ENCODE results near the gene NUDCD3. TPM values are rescaled to one million over a fixed set of nuclear protein-coding genes. Genes with fewer than 3 reads are reported as not detected.

Gene NUDCD3
- total RNA-seq, 1 experiment from 2014 or later: 94.6 TPM

- ChIA-PET RAD21 (ENCODE audit: low non-redundant PET in 1 of 2, low total read pairs in 2 of 2, uncharacterized antibody in 2 of 2, unreplicated experiment in 2 of 2) (no interaction called here), CTCF (no interaction called here), POLR2A (no interaction called here)
- ATAC-seq (no peak), DNase-seq (ENCODE audit: low read depth, low spot score) (no peak)
- TF ChIP-seq, protein P1, sequence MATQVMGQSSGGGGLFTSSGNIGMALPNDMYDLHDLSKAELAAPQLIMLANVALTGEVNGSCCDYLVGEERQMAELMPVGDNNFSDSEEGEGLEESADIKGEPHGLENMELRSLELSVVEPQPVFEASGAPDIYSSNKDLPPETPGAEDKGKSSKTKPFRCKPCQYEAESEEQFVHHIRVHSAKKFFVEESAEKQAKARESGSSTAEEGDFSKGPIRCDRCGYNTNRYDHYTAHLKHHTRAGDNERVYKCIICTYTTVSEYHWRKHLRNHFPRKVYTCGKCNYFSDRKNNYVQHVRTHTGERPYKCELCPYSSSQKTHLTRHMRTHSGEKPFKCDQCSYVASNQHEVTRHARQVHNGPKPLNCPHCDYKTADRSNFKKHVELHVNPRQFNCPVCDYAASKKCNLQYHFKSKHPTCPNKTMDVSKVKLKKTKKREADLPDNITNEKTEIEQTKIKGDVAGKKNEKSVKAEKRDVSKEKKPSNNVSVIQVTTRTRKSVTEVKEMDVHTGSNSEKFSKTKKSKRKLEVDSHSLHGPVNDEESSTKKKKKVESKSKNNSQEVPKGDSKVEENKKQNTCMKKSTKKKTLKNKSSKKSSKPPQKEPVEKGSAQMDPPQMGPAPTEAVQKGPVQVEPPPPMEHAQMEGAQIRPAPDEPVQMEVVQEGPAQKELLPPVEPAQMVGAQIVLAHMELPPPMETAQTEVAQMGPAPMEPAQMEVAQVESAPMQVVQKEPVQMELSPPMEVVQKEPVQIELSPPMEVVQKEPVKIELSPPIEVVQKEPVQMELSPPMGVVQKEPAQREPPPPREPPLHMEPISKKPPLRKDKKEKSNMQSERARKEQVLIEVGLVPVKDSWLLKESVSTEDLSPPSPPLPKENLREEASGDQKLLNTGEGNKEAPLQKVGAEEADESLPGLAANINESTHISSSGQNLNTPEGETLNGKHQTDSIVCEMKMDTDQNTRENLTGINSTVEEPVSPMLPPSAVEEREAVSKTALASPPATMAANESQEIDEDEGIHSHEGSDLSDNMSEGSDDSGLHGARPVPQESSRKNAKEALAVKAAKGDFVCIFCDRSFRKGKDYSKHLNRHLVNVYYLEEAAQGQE (IDR thresholded peaks at IDR 0.05; ENCODE audit: low read depth): no peak
- TF ChIP-seq ZBTB33 (IDR thresholded peaks at IDR 0.05; ENCODE audit: extremely low read depth, insufficient replicate concordance, low read length) (no peak), MAX (IDR thresholded peaks at IDR 0.05) (no peak)
- Histone ChIP-seq H3K4me3 (replicated peaks in 1 of 2; ENCODE audit: low read depth in 1 of 2, low read length in 2 of 2) (no peak overlapping the region), H3K27ac (ENCODE audit: low read depth, low read length) (no peak overlapping the region), H4K20me1 (ENCODE audit: insufficient read depth) (no peaks in the 10 kb centered on the region), H3K9me2 (ENCODE audit: insufficient read depth) (no peaks in the 10 kb centered on the region; the same call in 1 of the 2 replicates), H3K27me3 (ENCODE audit: insufficient read depth, low read length) (peaks cover 7% of the 10 kb centered on the region; the same call in 1 of the 2 replicates), H3K4me1 (ENCODE audit: control insufficient read depth in 1 of 2, insufficient read depth in 2 of 2, low read length in 2 of 2) (no peaks in the 10 kb centered on the region), H3K9ac (ENCODE audit: low read length) (no peak overlapping the region), H2AFZ (ENCODE audit: low read depth, low read length, poor library complexity, severe bottlenecking) (no peak overlapping the region), H3K79me2 (ENCODE audit: insufficient read depth, low read length) (no peaks in the 10 kb centered on the region), H3K36me3 (ENCODE audit: control insufficient read depth in 1 of 2, insufficient read depth in 2 of 2, low read length in 2 of 2) (no peaks in the 10 kb centered on the region), H3K4me2 (ENCODE audit: low read length) (no peak overlapping the region), H3K9me3 (ENCODE audit: control insufficient read depth in 1 of 2, insufficient read depth in 1 of 2, low read depth in 1 of 2, low read length in 2 of 2) (no peaks in the 10 kb centered on the region)
- no TSS peak for BruUV-seq (replicated peaks)
- intact Hi-C loops (cut with micrococcal nuclease): no loop called here
Measured at GRCh38 chr7:44368885-44369284, 121.6 kb downstream of the NUDCD3 start.
